Adrenal gland (tissue), 12 donors: Measurements from ENCODE around the gene NRXN2. TPM values are rescaled to one million over a fixed set of nuclear protein-coding genes. Genes with fewer than 3 reads are reported as not detected.

Experiments
- DNase-seq, 7 donors: peaks; one replicate each; pipeline ENCODE4 v3.0.0-alpha.2; 2019 to 2020
- H3K27ac ChIP-seq, 5 donors: fragments of 200-600 bp; sonication (generic) in 4 of 5; 1 replicate in 3 of 5; 2 replicates in 2 of 5; pipeline versions ENCODE4 v1.5.1 to v1.8.0; 2016 to 2020; ENCODE audit warnings: mild to moderate bottlenecking in 1 of 5
- H3K27me3 ChIP-seq: fragments of 200-600 bp; 2 replicates; pipeline ENCODE4 v1.8.0; 2021
- H3K36me3 ChIP-seq, 2 donors: fragments of 200-600 bp; replicated peaks in 1 of 2; 1 replicate in 1 of 2; 2 replicates in 1 of 2; pipeline versions ENCODE4 v1.5.1 to v1.8.0; 2018 to 2022
- H3K4me1 ChIP-seq, 2 donors: fragments of 200-600 bp; replicated peaks in 1 of 2; 1 replicate in 1 of 2; 2 replicates in 1 of 2; pipeline versions ENCODE4 v1.5.1 to v1.8.0; 2018 to 2021
- H3K4me3 ChIP-seq, 4 donors: fragments of 200-600 bp; sonication (generic) in 3 of 4; one replicate each; pipeline ENCODE4 v1.5.1; 2016 to 2018
- H3K9me3 ChIP-seq, 3 donors: fragments of 200-600 bp; sonication (generic) in 1 of 3; replicated peaks in 1 of 3; 1 replicate in 2 of 3; 2 replicates in 1 of 3; pipeline versions ENCODE4 v1.5.1 to v1.8.0; 2016 to 2021
- POLR2A ChIP-seq, 2 donors: fragments of 450-650 bp; IDR thresholded peaks; one replicate each; pipeline ENCODE4 v1.6.1; 2017; ENCODE audit warnings: antibody characterized with exemption in 2 of 2, mild to moderate bottlenecking in 2 of 2, moderate library complexity in 1 of 2
- WGBS, 4 donors: extraction: QIAGEN DNeasy Blood & Tissue Kit in 2 of 4; methylation state at CpG; one replicate each; pipeline versions ENCODE4 v1.1.5 to v1.1.7; 2013 to 2017; 5-methylcytosine and 5-hydroxymethylcytosine counted together
- intact Hi-C, 2 donors: fragments of 100-400 bp; cut with DNase I; formaldehyde crosslinking; loops; one replicate each; pipeline versions ENCODE4 v1.14.1 to v1.15.0; 2022 to 2023
- polyA plus RNA-seq, 3 donors: library from polyadenylated mRNA; stranded (reverse); fragments of 200-250 nt in 2 of 3; fragments of 350-450 nt in 1 of 3; fragmentation: Illumina TruSeq in 1 of 3; extraction: RNeasy Lipid Tissue Mini Kit (QIAGEN cat#74804) in 1 of 3; gene quantifications; one replicate each; pipeline ENCODE4 v1.2.3, GENCODE V29; 2013 to 2014
- total RNA-seq, 9 donors: library from RNA; depleted of rRNA in 4 of 9; stranded (reverse); fragments of >200 nt in 4 of 9; fragments of 120-200 nt in 1 of 9; fragmentation: NEBNext Ultra II Directional in 1 of 9; extraction: Animal tissue kit (Norgen Biotek cat#: 25700) in 1 of 9; gene quantifications; one replicate each; pipeline versions ENCODE4 v1.1.0 to v1.2.4, GENCODE V29; 2013 to 2023
- TF ChIP-seq, protein P1 (sequence below), 6 experiments: fragments of 450-650 bp in 4 of 6; fragments of 200-600 bp in 2 of 6; sonication (generic) in 1 of 6; IDR thresholded peaks; 1 replicate in 5 of 6; 2 replicates in 1 of 6; pipeline versions ENCODE4 v1.5.1 to v1.8.0; 2016 to 2021; ENCODE audit warnings: antibody characterized with exemption in 6 of 6, mild to moderate bottlenecking in 2 of 6, moderate library complexity in 1 of 6
- donor health status: healthy with polysubstance abuse.
- donor health status: Bipolar disorder and iron deficiency.
- donor health status: DM: yes; HTN: yes; CAD: no.
- donor health status: DM: no; HTN: no; CAD: no.
- donor health status: DM: no; HTN: no; CAD: no.
- donor health status: DM: yes; HTN: yes; CAD: no.

NRXN2 gene
- total and polyA plus RNA-seq, 12 donors, result 1.7 to 17.1 (median 4.9) TPM

DNA sequence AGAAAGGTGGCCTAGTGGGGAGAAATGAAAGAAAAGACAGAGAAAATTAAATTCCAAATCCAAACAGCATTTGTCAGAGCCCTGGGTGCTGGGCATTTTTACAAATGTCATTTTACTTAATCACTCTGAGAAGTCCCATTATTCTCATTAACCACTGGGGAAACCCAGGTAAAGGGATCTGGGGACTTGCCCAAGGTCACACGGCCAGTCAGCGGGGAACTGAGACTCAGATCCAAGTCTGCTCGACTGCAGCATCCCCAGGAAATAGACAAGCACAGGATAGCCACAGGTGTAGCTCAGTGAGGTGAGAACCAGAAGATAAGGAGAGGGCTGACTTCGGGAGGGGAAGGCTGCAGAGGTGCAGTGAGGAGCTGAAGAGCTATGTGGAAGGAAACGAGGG lies 7.9 kb downstream of the NRXN2 start:
- peaks cover 75% of the 10 kb centered on the region for H3K27me3 ChIP-seq
- H3K4me1 ChIP-seq, result no peaks in the 10 kb centered on the region
- no peak overlapping the region for H3K27ac ChIP-seq
- H3K36me3 ChIP-seq, result no peaks in the 10 kb centered on the region
- H3K9me3 ChIP-seq, result no peaks in the 10 kb centered on the region
- 27 to 44% (median 41%) methylated on average over 5 of the region's 5 CpGs for WGBS, 4 donors
- no peak overlapping the region for H3K4me3 ChIP-seq
- TF ChIP-seq, protein P1, sequence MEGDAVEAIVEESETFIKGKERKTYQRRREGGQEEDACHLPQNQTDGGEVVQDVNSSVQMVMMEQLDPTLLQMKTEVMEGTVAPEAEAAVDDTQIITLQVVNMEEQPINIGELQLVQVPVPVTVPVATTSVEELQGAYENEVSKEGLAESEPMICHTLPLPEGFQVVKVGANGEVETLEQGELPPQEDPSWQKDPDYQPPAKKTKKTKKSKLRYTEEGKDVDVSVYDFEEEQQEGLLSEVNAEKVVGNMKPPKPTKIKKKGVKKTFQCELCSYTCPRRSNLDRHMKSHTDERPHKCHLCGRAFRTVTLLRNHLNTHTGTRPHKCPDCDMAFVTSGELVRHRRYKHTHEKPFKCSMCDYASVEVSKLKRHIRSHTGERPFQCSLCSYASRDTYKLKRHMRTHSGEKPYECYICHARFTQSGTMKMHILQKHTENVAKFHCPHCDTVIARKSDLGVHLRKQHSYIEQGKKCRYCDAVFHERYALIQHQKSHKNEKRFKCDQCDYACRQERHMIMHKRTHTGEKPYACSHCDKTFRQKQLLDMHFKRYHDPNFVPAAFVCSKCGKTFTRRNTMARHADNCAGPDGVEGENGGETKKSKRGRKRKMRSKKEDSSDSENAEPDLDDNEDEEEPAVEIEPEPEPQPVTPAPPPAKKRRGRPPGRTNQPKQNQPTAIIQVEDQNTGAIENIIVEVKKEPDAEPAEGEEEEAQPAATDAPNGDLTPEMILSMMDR (IDR thresholded peaks at IDR 0.05), result no peak
- intact Hi-C loops, result no loop called here
- DNase-seq, result no peak

DNA sequence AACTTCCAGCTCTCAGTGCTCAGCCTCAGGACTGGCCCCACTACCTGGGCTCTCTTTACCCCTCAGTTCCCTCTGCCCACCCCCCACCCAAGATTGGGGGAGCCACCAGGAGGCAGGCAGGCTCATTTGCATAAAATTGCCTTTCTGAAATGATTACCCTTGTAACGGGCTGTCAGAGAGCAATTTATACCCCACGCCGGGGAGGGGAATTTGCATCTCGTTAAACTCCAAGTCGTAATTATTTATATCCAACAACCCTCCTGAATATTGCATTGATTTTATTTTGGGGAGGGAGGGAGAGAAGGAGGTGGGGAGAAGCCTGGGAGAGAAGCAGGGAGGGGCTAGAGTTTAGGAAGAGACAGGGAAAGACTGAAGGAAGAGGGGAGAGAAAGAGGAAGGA lies 8.3 kb downstream of the NRXN2 start:
- Histone ChIP-seq H3K27me3 (peaks cover 75% of the 10 kb centered on the region), H3K9me3 (no peaks in the 10 kb centered on the region), H3K4me1 (no peaks in the 10 kb centered on the region), H3K4me3 (no peak overlapping the region), H3K27ac (no peak overlapping the region), H3K36me3 (no peaks in the 10 kb centered on the region)
- WGBS, 4 donors, result 53 to 64% (median 57%) methylated on average over 5 of the region's 5 CpGs
- intact Hi-C loops, result no loop called here
- no peak for DNase-seq
- TF ChIP-seq, protein P1 (IDR thresholded peaks at IDR 0.05), result no peak
- TF ChIP-seq POLR2A (IDR thresholded peaks at IDR 0.05), result no peak

DNA sequence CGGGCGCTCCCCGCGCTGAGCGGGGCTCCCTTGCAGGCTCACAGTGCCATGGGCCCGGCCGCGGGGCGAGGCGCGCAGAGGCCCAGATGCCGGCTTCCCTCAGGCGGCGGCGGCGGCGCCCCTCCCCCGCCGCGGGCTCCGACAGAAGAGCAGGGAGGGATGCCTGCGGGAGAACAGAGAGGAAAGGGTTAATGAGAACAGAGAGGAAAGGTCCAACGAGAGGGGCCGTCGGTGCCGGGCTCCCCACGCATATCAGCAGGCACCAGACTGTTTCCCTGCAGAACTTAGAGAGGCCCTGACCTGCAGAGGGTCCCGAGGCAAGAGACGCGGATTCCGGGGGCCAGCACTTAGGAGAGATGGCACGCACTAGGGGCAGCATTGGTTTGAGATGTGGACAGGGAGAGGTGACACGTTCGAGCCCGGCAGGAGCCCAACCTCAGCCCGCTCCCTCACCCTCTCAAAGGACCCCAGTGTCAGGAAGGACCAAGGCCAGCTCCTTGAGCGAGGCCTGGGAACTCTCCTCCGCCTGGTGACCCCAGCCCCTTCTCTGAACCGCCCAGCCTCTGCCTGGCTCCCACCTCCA lies 9.1 kb downstream of the NRXN2 start:
- no peak for TF ChIP-seq POLR2A (IDR thresholded peaks at IDR 0.05)
- TF ChIP-seq, protein P1 (IDR thresholded peaks at IDR 0.05), result no peak
- intact Hi-C loops, result no loop called here
- H3K9me3 ChIP-seq, result no peaks in the 10 kb centered on the region
- no peak overlapping the region for H3K4me3 ChIP-seq
- peaks cover 83% of the 10 kb centered on the region for H3K27me3 ChIP-seq
- no peaks in the 10 kb centered on the region for H3K4me1 ChIP-seq
- H3K27ac ChIP-seq, result no peak overlapping the region
- H3K36me3 ChIP-seq, result no peaks in the 10 kb centered on the region
- DNase-seq, result no peak
- 8 to 22% (median 10%) methylated on average over 9 to 39 of the region's 39 CpGs for WGBS, 4 donors

DNA sequence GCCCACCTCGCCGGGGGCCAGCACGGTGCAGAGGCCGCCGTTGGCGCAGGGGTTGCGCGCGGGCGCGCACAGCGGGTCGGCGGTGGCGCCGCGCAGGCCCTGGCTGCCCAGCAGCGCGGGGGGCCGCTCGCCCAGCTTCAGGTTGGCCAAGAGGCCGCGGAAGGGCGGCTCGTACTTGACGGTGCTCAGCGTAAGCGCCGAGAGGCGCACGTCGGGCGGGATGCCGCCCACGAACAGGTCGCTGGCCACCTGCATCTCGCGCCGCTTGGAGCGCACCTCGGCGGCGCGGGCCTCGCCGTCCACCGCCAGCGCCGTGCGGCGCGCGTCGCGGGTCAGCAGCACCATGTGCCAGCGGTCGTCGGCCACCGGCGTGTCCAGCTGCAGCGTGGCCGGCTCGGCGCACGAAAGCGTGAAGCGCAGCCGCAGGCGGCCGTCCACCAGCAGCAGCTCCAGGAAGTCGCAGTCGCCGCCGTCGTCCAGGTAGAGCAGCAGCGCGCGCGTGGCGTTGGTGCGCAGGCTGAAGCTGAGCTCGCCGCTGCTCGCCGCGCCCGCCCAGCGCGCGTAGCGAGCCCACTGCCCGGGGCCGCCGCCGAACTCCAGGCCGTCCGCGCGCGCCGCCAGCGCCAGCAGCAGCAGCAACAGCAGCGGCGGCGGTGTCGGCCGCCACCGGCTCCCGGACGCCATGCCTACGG lies 9.8 kb downstream of the NRXN2 start:
- peak in 2 of 7 donors; percentile 55 to 57 for DNase-seq
- WGBS, 4 donors, result 0 to 18% (median 2%) methylated on average over 6 to 111 of the region's 111 CpGs
- TF ChIP-seq, protein P1 (IDR thresholded peaks at IDR 0.05), result no peak
- TF ChIP-seq POLR2A (IDR thresholded peaks at IDR 0.05), result no peak
- H3K27ac ChIP-seq, result no peak overlapping the region
- H3K27me3 ChIP-seq, result peaks cover 88% of the 10 kb centered on the region
- H3K36me3 ChIP-seq, result no peaks in the 10 kb centered on the region
- no peak overlapping the region for H3K4me3 ChIP-seq
- H3K4me1 ChIP-seq, result no peaks in the 10 kb centered on the region
- H3K9me3 ChIP-seq, result no peaks in the 10 kb centered on the region
- intact Hi-C loops, result no loop called here
